K562 (cell line): ENCODE results near the gene RNF217. TPM values are rescaled to one million over a fixed set of nuclear protein-coding genes. Genes with fewer than 3 reads are reported as not detected.

Experiments
- ATAC-seq: fragments of 200-7000 bp; cut with Tn5 transposase; 3 replicates; pipeline ENCODE4 v1.9.1; 2020; ENCODE audit warnings: moderate library complexity
- BruUV-seq: library from RNA; stranded (reverse); fragments of 400-500 nt; replicated peaks from 2 replicates; lab custom pipeline; 2021; lab: Mats Ljungman, UMichigan
- CTCF ChIA-PET: fragments of 300-600 bp; formaldehyde crosslinking; extraction: SDS; loops from one replicate; lab custom pipeline; 2021; ENCODE audit warnings: low intra/inter-chr PET ratio; lab: Yijun Ruan, JAX
- POLR2A ChIA-PET: fragments of 300-600, 350-650 bp; sonication (Branson Sonifier 250); formaldehyde crosslinking; extraction: SDS; loops from one replicate; lab custom pipeline; 2021; ENCODE audit warnings: antibody characterized with exemption, inconsistent platforms; lab: Yijun Ruan, JAX
- DNase-seq, 4 experiments: peaks; one replicate each; pipeline versions ENCODE4 v3.0.0 to v3.0.0-alpha.2; 2011 to 2018; ENCODE audit warnings: low spot score in 3 of 4, mixed read lengths in 3 of 4; ENCODE audit errors: extremely low read depth in 1 of 4
- FAIRE-seq: peaks from 2 replicates; lab custom pipeline; 2011; peaks lifted over from hg19 to GRCh38; lab: Jason Lieb, UNC
- H2AFZ ChIP-seq: 2 replicates; pipeline ENCODE4 v1.6.0; 2011; ENCODE audit warnings: low read depth, low read length, control low read depth, inconsistent platforms
- H3K27ac ChIP-seq: fragments of 200-600 bp; 3 replicates; pipeline ENCODE4 v1.8.0; 2011; ENCODE audit warnings: low read depth, mild to moderate bottlenecking, control low read depth, inconsistent platforms, low read length, moderate library complexity, mixed read lengths; ENCODE audit errors: extremely low read depth
- H3K27me3 ChIP-seq, 2 experiments: fragments of 300-600 bp in 1 of 2; 2 replicates in 1 of 2; 3 replicates in 1 of 2; pipeline versions ENCODE4 v1.6.0 to v1.8.0; 2011; ENCODE audit warnings: inconsistent platforms in 2 of 2, low read length in 2 of 2, mild to moderate bottlenecking in 1 of 2, mixed read lengths in 1 of 2, moderate library complexity in 1 of 2; ENCODE audit not compliant: control insufficient read depth in 2 of 2, insufficient read depth in 2 of 2
- H3K36me3 ChIP-seq: fragments of 300-600 bp; 3 replicates; pipeline ENCODE4 v1.8.0; 2011; ENCODE audit warnings: mild to moderate bottlenecking, low read length, inconsistent platforms; ENCODE audit not compliant: control insufficient read depth, insufficient read depth
- H3K4me1 ChIP-seq, 2 experiments: fragments of 200-600 bp in 1 of 2; replicated peaks in 1 of 2; 2 replicates in 1 of 2; 3 replicates in 1 of 2; pipeline versions ENCODE4 v1.5.1 to v1.8.0; 2011; ENCODE audit warnings: inconsistent platforms in 2 of 2, low read length in 2 of 2, mild to moderate bottlenecking in 1 of 2, mixed read lengths in 1 of 2, moderate library complexity in 1 of 2; ENCODE audit not compliant: control insufficient read depth in 2 of 2, insufficient read depth in 2 of 2
- H3K4me2 ChIP-seq: 2 replicates; pipeline ENCODE4 v1.6.1; 2011; ENCODE audit warnings: low read length, control low read depth, inconsistent platforms, mixed read lengths; ENCODE audit not compliant: insufficient read depth
- H3K4me3 ChIP-seq: fragments of 200-600 bp; sonication (generic), shearing (Covaris generic); 2 replicates; pipeline ENCODE4 v1.5.1; 2016; ENCODE audit warnings: control low read depth, inconsistent platforms
- H3K79me2 ChIP-seq: fragments of 200-600 bp; 3 replicates; pipeline ENCODE4 v1.8.0; 2011; ENCODE audit warnings: low read length, inconsistent platforms; ENCODE audit not compliant: control insufficient read depth, insufficient read depth
- H3K9ac ChIP-seq, 2 experiments: 2 replicates each; pipeline versions ENCODE4 v1.6.0 to v1.6.1; 2011; ENCODE audit warnings: low read depth in 2 of 2, low read length in 2 of 2, control low read depth in 1 of 2, inconsistent platforms in 1 of 2, mild to moderate bottlenecking in 1 of 2, mixed read lengths in 1 of 2; ENCODE audit not compliant: insufficient read depth in 1 of 2
- H3K9me1 ChIP-seq: one replicate; pipeline ENCODE4 v1.6.0; 2011; ENCODE audit warnings: inconsistent platforms, mild to moderate bottlenecking, low read length, moderate library complexity; ENCODE audit not compliant: control insufficient read depth, insufficient read depth
- H3K9me3 ChIP-seq: replicated peaks from 2 replicates; pipeline ENCODE4 v1.5.1; 2011; ENCODE audit warnings: low read depth, low read length, inconsistent platforms; ENCODE audit not compliant: control insufficient read depth, insufficient read depth
- H4K20me1 ChIP-seq: replicated peaks from 2 replicates; pipeline ENCODE4 v1.6.1; 2011; ENCODE audit warnings: low read length, inconsistent platforms, mixed read lengths; ENCODE audit not compliant: control insufficient read depth, insufficient read depth
- CC2D1A ChIP-seq: fragments of 450-650 bp; IDR thresholded peaks from 2 replicates; pipeline ENCODE4 v1.6.1; 2017; ENCODE audit warnings: mild to moderate bottlenecking
- HNRNPL ChIP-seq: fragments of 200-400 bp; formaldehyde crosslinking; IDR thresholded peaks from 2 replicates; pipeline ENCODE4 v1.6.1; 2017; ENCODE audit warnings: low read depth, mild to moderate bottlenecking, low read length
- JUNB ChIP-seq: fragments of 450-650 bp; formaldehyde crosslinking; conservative IDR thresholded peaks from 2 replicates; pipeline ENCODE4 v1.4.0; 2020; ENCODE audit warnings: mild to moderate bottlenecking
- KLF1 ChIP-seq: fragments of 450-650 bp; IDR thresholded peaks from 2 replicates; pipeline ENCODE4 v1.6.1; 2016; ENCODE audit warnings: missing genetic modification characterization, missing compliant biosample characterization
- NR2C1 ChIP-seq, 2 experiments: fragments of 450-650 bp; IDR thresholded peaks; 2 replicates each; pipeline ENCODE4 v1.6.1; 2017; ENCODE audit warnings: mild to moderate bottlenecking in 2 of 2, antibody characterized with exemption in 1 of 2, inconsistent platforms in 1 of 2, missing compliant biosample characterization in 1 of 2, missing genetic modification characterization in 1 of 2
- RBM39 ChIP-seq: fragments of 200-400 bp; formaldehyde crosslinking; optimal IDR thresholded peaks from 2 replicates; pipeline ENCODE3; 2018; ENCODE audit warnings: low read depth, low read length
- SIN3A ChIP-seq, 2 experiments: fragments of 150-350 bp in 1 of 2; IDR thresholded peaks; 2 replicates each; pipeline ENCODE4 v1.6.1; 2011 to 2016; ENCODE audit warnings: borderline replicate concordance in 2 of 2, low read depth in 2 of 2, low read length in 2 of 2, mild to moderate bottlenecking in 2 of 2, moderate library complexity in 2 of 2; ENCODE audit not compliant: control insufficient read depth in 1 of 2
- ZC3H8 ChIP-seq: fragments of 450-650 bp; IDR thresholded peaks from 2 replicates; pipeline ENCODE4 v1.6.1; 2017
- WGBS: fragments of 100-300 bp; shearing (Covaris generic); methylation state at CpG from one replicate; pipeline ENCODE4 v1.1.6; 2016; ENCODE audit warnings: low coverage, mixed read lengths; ENCODE audit not compliant: insufficient coverage; ENCODE audit errors: missing lambda C conversion rate; 5-methylcytosine and 5-hydroxymethylcytosine counted together
- in situ Hi-C: fragments of 300-500 bp; cut with MboI; formaldehyde crosslinking; loops from 4 replicates; pipeline ENCODE4 v1.15.0; 2018; ENCODE audit warnings: inconsistent platforms, mixed read lengths
- intact Hi-C: fragments of 100-400 bp; cut with micrococcal nuclease; formaldehyde crosslinking; loops from 2 replicates; pipeline ENCODE4 v1.14.2; 2022
- polyA plus RNA-seq, 8 experiments: library from polyadenylated mRNA; depleted of rRNA in 4 of 8; stranded (reverse) in 5 of 8; unstranded in 3 of 8; fragments of >200 nt; fragmentation: Nextera tagmentation in 2 of 8; fragmentation: Illumina TruSeq in 1 of 8; extraction: Ambion mirVana in 2 of 8; extraction: Trizol in 1 of 8; gene quantifications; 2 replicates each; pipeline versions ENCODE4 v1.2.1 to v1.2.3, GENCODE V29; 2011 to 2014; ENCODE audit warnings: inconsistent platforms in 1 of 8, missing spikeins in 1 of 8
- total RNA-seq, 7 experiments: library from RNA; depleted of rRNA in 6 of 7; stranded (reverse); fragments of >200 nt in 6 of 7; fragmentation: Illumina TruSeq in 2 of 7; extraction: Trizol in 2 of 7; gene quantifications; 2 replicates each; pipeline versions ENCODE4 v1.2.1 to v1.2.3, GENCODE V29; 2011 to 2021; ENCODE audit warnings: low replicate concordance in 1 of 7
- TF ChIP-seq, protein P1 (sequence below): fragments of 450-650 bp; IDR thresholded peaks from 2 replicates; pipeline ENCODE4 v1.6.1; 2016; ENCODE audit warnings: borderline replicate concordance
- TF ChIP-seq, protein P2 (sequence below): fragments of 200-800 bp; sonication (Bioruptor generic); IDR thresholded peaks from 2 replicates; pipeline ENCODE4 v1.6.1; 2016; ENCODE audit warnings: missing genetic modification characterization, missing compliant biosample characterization

The RNF217 gene
- total and polyA plus RNA-seq, 9 of the 15 experiments (the other 6 are each of a cell fraction or from before 2014, with no cell fraction given) = 2.9 to 25.6 (median 12.0) TPM

DNA sequence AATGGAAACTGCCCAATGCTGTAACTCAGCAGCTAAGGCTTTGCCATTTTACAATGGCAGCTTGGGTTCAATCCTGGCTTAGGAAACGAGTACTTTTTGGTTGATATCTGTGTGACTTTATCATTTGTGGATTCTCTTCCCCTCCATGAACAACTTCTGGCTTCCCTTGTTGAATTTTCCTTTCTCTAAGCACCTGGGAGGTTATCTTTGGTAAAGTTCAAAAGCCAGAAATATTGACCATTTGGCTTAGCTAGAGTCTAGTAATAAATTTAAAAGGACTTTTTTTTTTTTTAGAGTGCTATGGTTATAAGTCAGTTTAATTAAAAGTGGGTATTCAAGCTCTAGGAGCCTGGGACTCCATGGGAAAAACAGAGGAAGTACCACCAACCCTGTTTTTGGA, 159.7 kb downstream of the RNF217 start:
- no peak overlapping the region for H3K4me2 ChIP-seq
- TF ChIP-seq, protein P1, sequence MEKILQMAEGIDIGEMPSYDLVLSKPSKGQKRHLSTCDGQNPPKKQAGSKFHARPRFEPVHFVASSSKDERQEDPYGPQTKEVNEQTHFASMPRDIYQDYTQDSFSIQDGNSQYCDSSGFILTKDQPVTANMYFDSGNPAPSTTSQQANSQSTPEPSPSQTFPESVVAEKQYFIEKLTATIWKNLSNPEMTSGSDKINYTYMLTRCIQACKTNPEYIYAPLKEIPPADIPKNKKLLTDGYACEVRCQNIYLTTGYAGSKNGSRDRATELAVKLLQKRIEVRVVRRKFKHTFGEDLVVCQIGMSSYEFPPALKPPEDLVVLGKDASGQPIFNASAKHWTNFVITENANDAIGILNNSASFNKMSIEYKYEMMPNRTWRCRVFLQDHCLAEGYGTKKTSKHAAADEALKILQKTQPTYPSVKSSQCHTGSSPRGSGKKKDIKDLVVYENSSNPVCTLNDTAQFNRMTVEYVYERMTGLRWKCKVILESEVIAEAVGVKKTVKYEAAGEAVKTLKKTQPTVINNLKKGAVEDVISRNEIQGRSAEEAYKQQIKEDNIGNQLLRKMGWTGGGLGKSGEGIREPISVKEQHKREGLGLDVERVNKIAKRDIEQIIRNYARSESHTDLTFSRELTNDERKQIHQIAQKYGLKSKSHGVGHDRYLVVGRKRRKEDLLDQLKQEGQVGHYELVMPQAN = no peak
- TF ChIP-seq RBM39 (no peak), KLF1 (tag) (no peak), JUNB (no peak), CC2D1A (no peak), SIN3A (IDR thresholded peaks at IDR 0.05; ENCODE audit: borderline replicate concordance in 2 of 2, control insufficient read depth in 1 of 2, low read depth in 2 of 2, low read length in 2 of 2) (no peak), HNRNPL (no peak), NR2C1 (IDR thresholded peaks at IDR 0.05) (no peak), NR2C1 (tag; IDR thresholded peaks at IDR 0.05) (no peak), ZC3H8 (no peak)
- TF ChIP-seq, protein P2, sequence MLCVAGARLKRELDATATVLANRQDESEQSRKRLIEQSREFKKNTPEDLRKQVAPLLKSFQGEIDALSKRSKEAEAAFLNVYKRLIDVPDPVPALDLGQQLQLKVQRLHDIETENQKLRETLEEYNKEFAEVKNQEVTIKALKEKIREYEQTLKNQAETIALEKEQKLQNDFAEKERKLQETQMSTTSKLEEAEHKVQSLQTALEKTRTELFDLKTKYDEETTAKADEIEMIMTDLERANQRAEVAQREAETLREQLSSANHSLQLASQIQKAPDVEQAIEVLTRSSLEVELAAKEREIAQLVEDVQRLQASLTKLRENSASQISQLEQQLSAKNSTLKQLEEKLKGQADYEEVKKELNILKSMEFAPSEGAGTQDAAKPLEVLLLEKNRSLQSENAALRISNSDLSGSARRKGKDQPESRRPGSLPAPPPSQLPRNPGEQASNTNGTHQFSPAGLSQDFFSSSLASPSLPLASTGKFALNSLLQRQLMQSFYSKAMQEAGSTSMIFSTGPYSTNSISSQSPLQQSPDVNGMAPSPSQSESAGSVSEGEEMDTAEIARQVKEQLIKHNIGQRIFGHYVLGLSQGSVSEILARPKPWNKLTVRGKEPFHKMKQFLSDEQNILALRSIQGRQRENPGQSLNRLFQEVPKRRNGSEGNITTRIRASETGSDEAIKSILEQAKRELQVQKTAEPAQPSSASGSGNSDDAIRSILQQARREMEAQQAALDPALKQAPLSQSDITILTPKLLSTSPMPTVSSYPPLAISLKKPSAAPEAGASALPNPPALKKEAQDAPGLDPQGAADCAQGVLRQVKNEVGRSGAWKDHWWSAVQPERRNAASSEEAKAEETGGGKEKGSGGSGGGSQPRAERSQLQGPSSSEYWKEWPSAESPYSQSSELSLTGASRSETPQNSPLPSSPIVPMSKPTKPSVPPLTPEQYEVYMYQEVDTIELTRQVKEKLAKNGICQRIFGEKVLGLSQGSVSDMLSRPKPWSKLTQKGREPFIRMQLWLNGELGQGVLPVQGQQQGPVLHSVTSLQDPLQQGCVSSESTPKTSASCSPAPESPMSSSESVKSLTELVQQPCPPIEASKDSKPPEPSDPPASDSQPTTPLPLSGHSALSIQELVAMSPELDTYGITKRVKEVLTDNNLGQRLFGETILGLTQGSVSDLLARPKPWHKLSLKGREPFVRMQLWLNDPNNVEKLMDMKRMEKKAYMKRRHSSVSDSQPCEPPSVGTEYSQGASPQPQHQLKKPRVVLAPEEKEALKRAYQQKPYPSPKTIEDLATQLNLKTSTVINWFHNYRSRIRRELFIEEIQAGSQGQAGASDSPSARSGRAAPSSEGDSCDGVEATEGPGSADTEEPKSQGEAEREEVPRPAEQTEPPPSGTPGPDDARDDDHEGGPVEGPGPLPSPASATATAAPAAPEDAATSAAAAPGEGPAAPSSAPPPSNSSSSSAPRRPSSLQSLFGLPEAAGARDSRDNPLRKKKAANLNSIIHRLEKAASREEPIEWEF (CRISPR knock-in tag) = no peak
- H3K4me3 ChIP-seq = no peak overlapping the region
- H3K27me3 ChIP-seq = no peaks in the 10 kb centered on the region
- H2AFZ ChIP-seq = 0 out of 2 replicates have a peak overlapping the region, but pooled peaks have one; percentile 12
- ChIA-PET CTCF (no interaction called here), POLR2A (no interaction called here)
- H3K4me1 ChIP-seq = peaks cover 0 to 6% of the 10 kb centered on the region in 2 experiments; a peak in 2 of 5 replicates
- H3K9me3 ChIP-seq = no peaks in the 10 kb centered on the region
- no peak overlapping the region for H3K9ac ChIP-seq
- ATAC-seq (no peak), FAIRE-seq (no peak), DNase-seq (no peak)
- in situ Hi-C loops (no loop called here), intact Hi-C loops (no loop called here)
- H3K36me3 ChIP-seq = no peaks in the 10 kb centered on the region
- no peak overlapping the region for H3K27ac ChIP-seq
- no peaks in the 10 kb centered on the region for H3K79me2 ChIP-seq
- H3K9me1 ChIP-seq = no peaks in the 10 kb centered on the region
- BruUV-seq = no TSS peak
- no peaks in the 10 kb centered on the region for H4K20me1 ChIP-seq
- 13% methylated on average over 1 of the region's 1 CpG for WGBS
